Gastroesophageal sphincter (tissue), 3 donors: ENCODE measurements around the gene ANLN.

ENCODE experiments used
- CTCF ChIP-seq, 4 experiments: fragments of 200-600 bp in 2 of 4; fragments of 450-650 bp in 2 of 4; sonication (generic) in 1 of 4; IDR thresholded peaks; one replicate each; pipeline ENCODE4 v1.5.1; 2017 to 2019; ENCODE audit warnings: antibody characterized with exemption in 4 of 4, mild to moderate bottlenecking in 2 of 4, moderate library complexity in 2 of 4
- EP300 ChIP-seq: sonication (generic); formaldehyde crosslinking; IDR thresholded peaks from one replicate; pipeline ENCODE4 v1.6.1; 2017; ENCODE audit warnings: antibody characterized with exemption, mild to moderate bottlenecking

- no peak for TF ChIP-seq CTCF (IDR thresholded peaks at IDR 0.05)
- TF ChIP-seq EP300 = no peak
These were observed 16.5 kb downstream of the ANLN start for GRCh38 chr7:36406156-36406555.
